Trophoblast cell (in vitro differentiated cells and primary cell): Measurements from ENCODE around the gene CD2BP2.
"Not testable (repeated sequence)": the region's sequence is repeated elsewhere in the genome, so short reads cannot be mapped to it uniquely, and the experiment has no call there.

ENCODE experiments used
- DNase-seq, 2 donors: peaks; one replicate each; pipeline ENCODE4 v3.0.0-alpha.2; 2016
- H2AFZ ChIP-seq: 2 replicates; pipeline ENCODE4 v1.6.1; 2013; ENCODE audit warnings: low read length, moderate library complexity, mild to moderate bottlenecking; ENCODE audit not compliant: insufficient read depth, poor library complexity
- H2AK5ac ChIP-seq: 2 replicates; pipeline ENCODE4 v1.6.1; 2013; ENCODE audit warnings: mild to moderate bottlenecking, low read length
- H2BK120ac ChIP-seq: 2 replicates; pipeline ENCODE4 v1.6.1; 2013; ENCODE audit warnings: low read length, mild to moderate bottlenecking, moderate library complexity; ENCODE audit not compliant: insufficient read depth, poor library complexity
- H2BK12ac ChIP-seq: 2 replicates; pipeline ENCODE4 v1.6.1; 2013; ENCODE audit warnings: mild to moderate bottlenecking, low read length, moderate library complexity
- H2BK5ac ChIP-seq: 2 replicates; pipeline ENCODE4 v1.6.1; 2013; ENCODE audit warnings: low read length, low read depth, moderate library complexity, mild to moderate bottlenecking; ENCODE audit not compliant: poor library complexity
- H3K14ac ChIP-seq: 2 replicates; pipeline ENCODE4 v1.6.1; 2013; ENCODE audit warnings: mild to moderate bottlenecking, low read length
- H3K18ac ChIP-seq: 2 replicates; pipeline ENCODE4 v1.6.1; 2013; ENCODE audit warnings: mild to moderate bottlenecking, low read length
- H3K23ac ChIP-seq: 2 replicates; pipeline ENCODE4 v1.6.1; 2013; ENCODE audit warnings: low read length
- H3K27ac ChIP-seq: 2 replicates; pipeline ENCODE4 v1.5.1; 2013; ENCODE audit warnings: low read depth, mild to moderate bottlenecking, inconsistent platforms, low read length, moderate library complexity
- H3K27me3 ChIP-seq: 2 replicates; pipeline ENCODE4 v1.6.1; 2013; ENCODE audit warnings: inconsistent platforms, mild to moderate bottlenecking, low read length, moderate library complexity; ENCODE audit not compliant: insufficient read depth
- H3K36me3 ChIP-seq, 2 experiments: 1 replicate in 1 of 2; 2 replicates in 1 of 2; pipeline ENCODE4 v1.6.1; 2013; ENCODE audit warnings: low read length in 2 of 2, mild to moderate bottlenecking in 2 of 2, moderate library complexity in 1 of 2; ENCODE audit not compliant: insufficient read depth in 2 of 2, control insufficient read depth in 1 of 2
- H3K4ac ChIP-seq: 2 replicates; pipeline ENCODE4 v1.6.1; 2013; ENCODE audit warnings: low read depth, mild to moderate bottlenecking, low read length, moderate library complexity
- H3K4me1 ChIP-seq, 2 experiments: 1 replicate in 1 of 2; 2 replicates in 1 of 2; pipeline ENCODE4 v1.6.1; 2013; ENCODE audit warnings: low read length in 2 of 2, mild to moderate bottlenecking in 2 of 2, moderate library complexity in 1 of 2; ENCODE audit not compliant: insufficient read depth in 2 of 2, control insufficient read depth in 1 of 2
- H3K4me2 ChIP-seq: 2 replicates; pipeline ENCODE4 v1.6.1; 2013; ENCODE audit warnings: inconsistent platforms, mild to moderate bottlenecking, low read length, moderate library complexity
- H3K4me3 ChIP-seq: 2 replicates; pipeline ENCODE4 v1.5.1; 2013; ENCODE audit warnings: mild to moderate bottlenecking, low read depth, low read length, inconsistent platforms
- H3K79me1 ChIP-seq: one replicate; pipeline ENCODE4 v1.6.1; 2013; ENCODE audit warnings: low read length
- H3K79me2 ChIP-seq: 2 replicates; pipeline ENCODE4 v1.6.1; 2013; ENCODE audit warnings: low read length, mild to moderate bottlenecking; ENCODE audit not compliant: control insufficient read depth, insufficient read depth, poor library complexity
- H3K9ac ChIP-seq: 2 replicates; pipeline ENCODE4 v1.6.1; 2013; ENCODE audit warnings: mild to moderate bottlenecking, low read length
- H3K9me3 ChIP-seq: 2 replicates; pipeline ENCODE4 v1.6.1; 2013; ENCODE audit warnings: low read depth, mild to moderate bottlenecking, control low read depth, inconsistent platforms, low read length; ENCODE audit not compliant: insufficient read depth
- H4K12ac ChIP-seq: 2 replicates; pipeline ENCODE4 v1.6.1; 2013; ENCODE audit warnings: low read depth, mild to moderate bottlenecking, low read length, moderate library complexity
- H4K8ac ChIP-seq: 2 replicates; pipeline ENCODE4 v1.6.1; 2013; ENCODE audit warnings: low read depth, mild to moderate bottlenecking, low read length, moderate library complexity
- H4K91ac ChIP-seq: one replicate; pipeline ENCODE4 v1.6.1; 2013; ENCODE audit warnings: low read depth, mild to moderate bottlenecking, low read length, moderate library complexity
- WGBS: extraction: QIAGEN DNeasy Blood & Tissue Kit; methylation state at CpG from one replicate; pipeline ENCODE4 v1.1.7; 2013; ENCODE audit warnings: missing lambda C conversion rate; ENCODE audit not compliant: insufficient read length, insufficient coverage; ENCODE audit errors: extremely low coverage; 5-methylcytosine and 5-hydroxymethylcytosine counted together

The CD2BP2 gene

DNA sequence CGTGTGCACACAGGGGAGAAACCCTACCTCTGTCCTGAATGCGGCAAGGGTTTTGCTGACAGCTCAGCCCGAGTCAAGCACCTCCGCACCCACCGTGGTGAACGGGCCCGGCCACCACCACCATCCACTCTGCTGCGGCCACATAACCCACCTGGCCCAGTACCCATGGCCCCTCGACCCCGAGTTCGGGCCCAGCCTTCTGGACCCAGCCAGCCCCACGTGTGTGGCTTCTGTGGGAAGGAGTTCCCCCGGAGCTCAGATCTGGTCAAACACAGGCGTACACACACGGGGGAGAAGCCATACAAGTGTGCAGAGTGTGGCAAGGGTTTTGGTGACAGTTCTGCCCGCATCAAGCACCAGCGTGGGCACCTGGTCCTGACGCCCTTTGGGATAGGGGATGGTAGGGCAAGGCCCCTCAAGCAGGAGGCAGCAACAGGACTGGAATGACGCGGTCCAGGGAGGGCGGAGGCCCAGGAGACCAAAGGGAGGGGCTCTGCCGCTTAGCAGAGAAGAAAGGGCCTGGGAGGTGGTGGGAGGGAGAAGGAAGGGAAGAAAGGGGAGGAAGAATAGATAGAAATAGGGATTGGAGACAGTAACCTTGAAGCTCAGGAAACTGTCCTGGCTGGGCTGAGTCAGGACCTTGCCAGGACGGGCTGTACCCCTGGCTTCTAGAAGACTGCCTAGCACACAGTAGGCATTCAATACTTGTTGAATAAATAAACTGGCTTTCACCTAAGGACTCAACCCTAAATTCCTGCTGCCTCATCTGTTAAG, 43.7 kb upstream of the CD2BP2 start:
- DNase-seq = no peak
- Histone ChIP-seq H3K79me2 (peaks cover 19% of the 10 kb centered on the region), H3K36me3 (peaks cover 19 to 20% of the 10 kb centered on the region in 2 experiments), H3K27ac (peak overlapping the region; percentile 100), H2BK12ac (peak overlapping the region; percentile 4), H3K9ac (no peak overlapping the region), H3K18ac (peak overlapping the region; percentile 19), H4K91ac (peak overlapping the region; percentile 71), H2AFZ (no peak overlapping the region), H4K12ac (peak overlapping the region; percentile 5), H3K23ac (no peak overlapping the region), H2AK5ac (peak overlapping the region; percentile 4), H3K4me3 (peak overlapping the region; percentile 26), H2BK120ac (no peak overlapping the region), H4K8ac (no peak overlapping the region), H3K79me1 (peaks cover 32% of the 10 kb centered on the region), H3K4me1 (peaks cover 14 to 18% of the 10 kb centered on the region in 2 experiments), H3K4me2 (no peak overlapping the region), H3K14ac (no peak overlapping the region), H2BK5ac (no peak overlapping the region), H3K4ac (no peak overlapping the region), H3K9me3 (no peaks in the 10 kb centered on the region), H3K27me3 (no peaks in the 10 kb centered on the region)
- WGBS = no CpG with 5 or more reads among the region's 23 CpGs

DNA sequence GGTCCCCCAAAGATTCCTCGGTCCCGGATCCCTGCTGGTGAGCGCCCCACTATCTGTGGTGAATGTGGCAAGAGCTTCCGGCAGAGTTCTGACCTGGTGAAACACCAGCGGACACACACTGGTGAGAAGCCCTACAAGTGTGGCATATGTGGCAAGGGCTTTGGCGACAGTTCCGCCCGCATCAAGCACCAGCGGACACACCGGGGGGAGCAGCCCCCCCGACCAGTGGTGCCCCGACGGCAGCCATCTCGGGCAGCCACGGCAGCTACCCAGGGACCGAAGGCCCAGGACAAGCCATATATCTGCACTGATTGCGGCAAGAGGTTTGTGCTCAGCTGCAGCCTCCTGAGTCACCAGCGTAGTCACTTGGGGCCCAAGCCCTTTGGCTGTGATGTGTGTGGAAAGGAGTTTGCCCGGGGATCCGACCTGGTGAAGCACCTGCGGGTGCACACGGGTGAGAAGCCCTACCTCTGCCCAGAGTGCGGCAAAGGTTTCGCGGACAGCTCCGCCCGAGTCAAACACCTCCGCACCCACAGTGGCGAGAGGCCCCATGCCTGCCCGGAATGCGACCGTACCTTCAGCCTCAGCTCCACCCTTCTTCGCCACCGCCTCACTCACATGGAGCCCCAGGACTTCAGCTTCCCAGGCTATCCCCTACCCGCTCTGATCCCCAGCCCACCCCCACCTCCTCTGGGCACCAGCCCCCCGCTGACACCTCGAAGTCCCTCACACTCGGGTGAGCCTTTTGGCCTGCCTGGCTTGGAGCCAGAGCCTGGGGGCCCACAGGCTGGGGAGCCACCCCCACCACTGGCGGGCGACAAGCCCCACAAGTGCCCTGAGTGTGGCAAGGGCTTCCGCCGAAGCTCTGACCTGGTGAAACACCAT, 42.9 kb upstream of the CD2BP2 start:
- Histone ChIP-seq H3K79me2 (peaks cover 19% of the 10 kb centered on the region), H3K79me1 (peaks cover 32% of the 10 kb centered on the region), H3K4me1 (peaks cover 14 to 18% of the 10 kb centered on the region in 2 experiments), H4K8ac (no peak overlapping the region), H3K27ac (no peak overlapping the region), H3K23ac (no peak overlapping the region), H2AK5ac (peak overlapping the region; percentile 4), H3K4me3 (peak overlapping the region; percentile 26), H3K4me2 (no peak overlapping the region), H3K9me3 (no peaks in the 10 kb centered on the region), H3K14ac (no peak overlapping the region), H4K91ac (peak overlapping the region; percentile 1), H2BK12ac (no peak overlapping the region), H3K9ac (no peak overlapping the region), H3K4ac (no peak overlapping the region), H3K27me3 (no peaks in the 10 kb centered on the region), H2BK120ac (no peak overlapping the region), H3K36me3 (peaks cover 19 to 20% of the 10 kb centered on the region in 2 experiments), H2AFZ (no peak overlapping the region), H3K18ac (peak overlapping the region; percentile 19), H2BK5ac (no peak overlapping the region), H4K12ac (peak overlapping the region; percentile 5)
- WGBS = no CpG with 5 or more reads among the region's 42 CpGs
- no peak for DNase-seq

GRCh38 chr16:30397056-30397455, 41.9 kb upstream of the CD2BP2 start:
- WGBS = no CpG with 5 or more reads among the region's 4 CpGs
- H3K79me2 ChIP-seq = peaks cover 19% of the 10 kb centered on the region

GRCh38 chr16:30396627-30397026, 41.5 kb upstream of the CD2BP2 start:
- Histone ChIP-seq H3K79me2 (peaks cover 19% of the 10 kb centered on the region), H3K79me1 (peaks cover 32% of the 10 kb centered on the region), H3K4me1 (peaks cover 14 to 18% of the 10 kb centered on the region in 2 experiments), H3K36me3 (peaks cover 19 to 20% of the 10 kb centered on the region in 2 experiments)
- H4K91ac ChIP-seq, H2AK5ac ChIP-seq, H3K27ac ChIP-seq, H3K23ac ChIP-seq, H3K4me2 ChIP-seq, H4K12ac ChIP-seq, H4K8ac ChIP-seq, H3K4ac ChIP-seq, DNase-seq, H2BK120ac ChIP-seq, H2BK12ac ChIP-seq, H3K27me3 ChIP-seq, H3K9ac ChIP-seq, H3K4me3 ChIP-seq, H3K14ac ChIP-seq, H2BK5ac ChIP-seq, H3K9me3 ChIP-seq, H3K18ac ChIP-seq, H2AFZ ChIP-seq: not testable (repeated sequence)
- WGBS = no CpG with 5 or more reads among the region's 4 CpGs

More at GRCh38 chr16:30397056-30397455, 41.9 kb upstream of the CD2BP2 start:
- H4K91ac ChIP-seq = no peak overlapping the region
- no peak overlapping the region for H3K27ac ChIP-seq
- no peak overlapping the region for H3K23ac ChIP-seq
- no peaks in the 10 kb centered on the region for H3K9me3 ChIP-seq
- H3K4me3 ChIP-seq = no peak overlapping the region
- H3K27me3 ChIP-seq = no peaks in the 10 kb centered on the region
- H2BK5ac ChIP-seq = no peak overlapping the region
- peaks cover 19 to 20% of the 10 kb centered on the region in 2 experiments for H3K36me3 ChIP-seq
- H2BK120ac ChIP-seq = no peak overlapping the region
- H2BK12ac ChIP-seq = no peak overlapping the region
- peaks cover 32% of the 10 kb centered on the region for H3K79me1 ChIP-seq
- no peak overlapping the region for H3K4me2 ChIP-seq
- H3K14ac ChIP-seq = no peak overlapping the region
- H4K12ac ChIP-seq = no peak overlapping the region
- H3K4me1 ChIP-seq = peaks cover 14 to 18% of the 10 kb centered on the region in 2 experiments
- no peak overlapping the region for H3K18ac ChIP-seq
- H3K9ac ChIP-seq = no peak overlapping the region
- DNase-seq = no peak
- no peak overlapping the region for H2AFZ ChIP-seq
- peak overlapping the region; percentile 19 for H3K4ac ChIP-seq
- H2AK5ac ChIP-seq = no peak overlapping the region
- H4K8ac ChIP-seq = no peak overlapping the region
